Measurements from ENCODE around the gene INSRR.
A peak's percentile ranks its signal among the peaks of the same experiment; 100 is the strongest.

The INSRR gene

GRCh38 chr1:156874572-156875340 lies 15.8 kb upstream of the INSRR start:
- H3K4me3 ChIP-seq (ENCODE audit: low read depth, low read length), result no peak overlapping the region
- no peak for DNase-seq (ENCODE audit: low read depth)
- TF ChIP-seq CTCF (IDR thresholded peaks at IDR 0.05; ENCODE audit: low read depth, low read length), result no peak
- no peak for TF ChIP-seq POLR2A (IDR thresholded peaks at IDR 0.05; ENCODE audit: extremely low read depth, insufficient read length)
- no peak for TF ChIP-seq MYC (IDR thresholded peaks at IDR 0.05; ENCODE audit: low read depth, low read length)
- TF ChIP-seq, protein P1, sequence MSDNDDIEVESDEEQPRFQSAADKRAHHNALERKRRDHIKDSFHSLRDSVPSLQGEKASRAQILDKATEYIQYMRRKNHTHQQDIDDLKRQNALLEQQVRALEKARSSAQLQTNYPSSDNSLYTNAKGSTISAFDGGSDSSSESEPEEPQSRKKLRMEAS (IDR thresholded peaks at IDR 0.05; ENCODE audit: low read depth, low read length), result no peak

- H3K4me3 ChIP-seq (ENCODE audit: low read depth, low read length), result no peak overlapping the region
- DNase-seq (ENCODE audit: low read depth), result no peak
- no peak for TF ChIP-seq POLR2A (IDR thresholded peaks at IDR 0.05; ENCODE audit: extremely low read depth, insufficient read length)
- TF ChIP-seq, protein P1 (IDR thresholded peaks at IDR 0.05; ENCODE audit: low read depth, low read length), result no peak
- no peak for TF ChIP-seq MYC (IDR thresholded peaks at IDR 0.05; ENCODE audit: low read depth, low read length)
- TF ChIP-seq CTCF (IDR thresholded peaks at IDR 0.05; ENCODE audit: low read depth, low read length), result no peak
These were observed 15.2 kb upstream of the INSRR start for GRCh38 chr1:156874142-156874541.

- DNase-seq (ENCODE audit: low read depth), result no peak
- H3K4me3 ChIP-seq (ENCODE audit: low read depth, low read length), result no peak overlapping the region
- no peak for TF ChIP-seq CTCF (IDR thresholded peaks at IDR 0.05; ENCODE audit: low read depth, low read length)
- TF ChIP-seq, protein P1 (IDR thresholded peaks at IDR 0.05; ENCODE audit: low read depth, low read length), result no peak
- no peak for TF ChIP-seq POLR2A (IDR thresholded peaks at IDR 0.05; ENCODE audit: extremely low read depth, insufficient read length)
- TF ChIP-seq MYC (IDR thresholded peaks at IDR 0.05; ENCODE audit: low read depth, low read length), result no peak
These were observed 14.7 kb upstream of the INSRR start for GRCh38 chr1:156873659-156874058.

DNA sequence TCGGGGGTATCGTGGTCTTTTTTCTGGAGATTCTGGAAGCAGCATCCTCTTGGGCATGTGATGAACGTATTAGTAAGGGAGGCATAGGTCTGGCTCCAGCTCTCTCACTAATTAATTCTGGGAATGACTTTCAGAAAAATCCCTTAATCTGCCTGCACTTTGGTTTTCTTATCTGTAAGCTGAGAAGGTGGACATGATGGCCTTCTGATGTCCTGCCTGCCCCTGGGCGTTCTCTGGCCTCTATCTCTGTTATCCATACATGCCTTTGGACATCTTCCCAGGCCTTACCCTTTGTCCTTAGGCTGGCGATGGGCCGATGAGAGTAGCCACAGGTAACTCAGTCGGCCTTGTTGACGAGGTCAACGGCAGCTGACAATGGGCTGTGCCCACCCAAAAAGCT lies 10.5 kb upstream of the INSRR start:
- no peak overlapping the region for H3K4me3 ChIP-seq (ENCODE audit: low read depth, low read length)
- DNase-seq (ENCODE audit: low read depth), result no peak
- TF ChIP-seq CTCF (IDR thresholded peaks at IDR 0.05; ENCODE audit: low read depth, low read length), result no peak
- TF ChIP-seq, protein P1 (IDR thresholded peaks at IDR 0.05; ENCODE audit: low read depth, low read length), result no peak
- TF ChIP-seq POLR2A (IDR thresholded peaks at IDR 0.05; ENCODE audit: extremely low read depth, insufficient read length), result no peak
- TF ChIP-seq MYC (IDR thresholded peaks at IDR 0.05; ENCODE audit: low read depth, low read length), result no peak

- no peak overlapping the region for H3K4me3 ChIP-seq (ENCODE audit: low read depth, low read length)
- peak; percentile 28 for DNase-seq (ENCODE audit: low read depth)
- TF ChIP-seq MYC (IDR thresholded peaks at IDR 0.05; ENCODE audit: low read depth, low read length) (no peak), POLR2A (IDR thresholded peaks at IDR 0.05; ENCODE audit: extremely low read depth, insufficient read length) (no peak), CTCF (IDR thresholded peaks at IDR 0.05; ENCODE audit: low read depth, low read length) (no peak)
- TF ChIP-seq, protein P1 (IDR thresholded peaks at IDR 0.05; ENCODE audit: low read depth, low read length), result no peak
These were observed 9.4 kb upstream of the INSRR start for GRCh38 chr1:156868341-156868740.
